ENCODE data around the gene RAB44.

The RAB44 gene

DNA sequence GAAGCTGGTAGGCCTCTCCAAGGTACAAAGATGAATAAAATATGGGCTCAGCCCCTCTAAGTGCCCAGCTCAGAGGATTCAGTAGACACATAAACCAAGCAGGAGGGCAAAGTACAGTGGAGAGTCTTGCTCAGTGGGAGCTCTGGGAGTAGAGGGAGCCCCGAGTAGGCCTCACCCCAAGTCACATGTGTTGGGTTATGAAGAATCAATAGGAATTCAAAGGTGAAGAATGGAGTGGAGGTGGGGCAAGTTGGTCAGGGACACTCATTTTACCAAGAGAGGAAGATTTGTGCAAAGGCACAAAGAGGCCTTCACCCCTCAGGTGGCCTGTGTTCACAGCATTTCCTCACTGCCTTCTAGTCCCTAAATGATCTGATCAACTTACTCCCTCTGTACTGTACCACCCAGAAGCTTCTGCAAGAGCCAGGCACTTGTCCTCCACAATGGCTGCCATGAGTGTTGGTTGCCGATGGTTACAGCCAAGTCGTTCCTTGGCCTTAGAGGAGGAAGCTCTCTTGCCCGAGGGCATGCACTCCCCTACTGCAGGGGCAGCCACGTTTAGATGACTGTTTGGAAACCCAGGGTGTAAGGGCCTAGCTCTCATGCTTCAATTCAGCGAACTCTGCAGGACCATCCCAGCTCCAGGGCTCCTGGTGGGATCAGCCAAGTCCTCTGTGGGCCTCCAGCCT, 25.8 kb upstream of the RAB44 start:
- Mint-ChIP-seq H3K36me3 (ENCODE audit: low read depth) (no peaks in the 10 kb centered on the region), H3K4me1 (peaks cover 61% of the 10 kb centered on the region), H3K27me3 (ENCODE audit: low read depth, poor library complexity) (peaks cover 3% of the 10 kb centered on the region), H3K27ac (no peak overlapping the region), H3K9me3 (no peaks in the 10 kb centered on the region), H3K4me3 (no peak overlapping the region)
- TF ChIP-seq, protein P1, sequence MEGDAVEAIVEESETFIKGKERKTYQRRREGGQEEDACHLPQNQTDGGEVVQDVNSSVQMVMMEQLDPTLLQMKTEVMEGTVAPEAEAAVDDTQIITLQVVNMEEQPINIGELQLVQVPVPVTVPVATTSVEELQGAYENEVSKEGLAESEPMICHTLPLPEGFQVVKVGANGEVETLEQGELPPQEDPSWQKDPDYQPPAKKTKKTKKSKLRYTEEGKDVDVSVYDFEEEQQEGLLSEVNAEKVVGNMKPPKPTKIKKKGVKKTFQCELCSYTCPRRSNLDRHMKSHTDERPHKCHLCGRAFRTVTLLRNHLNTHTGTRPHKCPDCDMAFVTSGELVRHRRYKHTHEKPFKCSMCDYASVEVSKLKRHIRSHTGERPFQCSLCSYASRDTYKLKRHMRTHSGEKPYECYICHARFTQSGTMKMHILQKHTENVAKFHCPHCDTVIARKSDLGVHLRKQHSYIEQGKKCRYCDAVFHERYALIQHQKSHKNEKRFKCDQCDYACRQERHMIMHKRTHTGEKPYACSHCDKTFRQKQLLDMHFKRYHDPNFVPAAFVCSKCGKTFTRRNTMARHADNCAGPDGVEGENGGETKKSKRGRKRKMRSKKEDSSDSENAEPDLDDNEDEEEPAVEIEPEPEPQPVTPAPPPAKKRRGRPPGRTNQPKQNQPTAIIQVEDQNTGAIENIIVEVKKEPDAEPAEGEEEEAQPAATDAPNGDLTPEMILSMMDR (IDR thresholded peaks at IDR 0.05): no peak
- DNase-seq: no peak

DNA sequence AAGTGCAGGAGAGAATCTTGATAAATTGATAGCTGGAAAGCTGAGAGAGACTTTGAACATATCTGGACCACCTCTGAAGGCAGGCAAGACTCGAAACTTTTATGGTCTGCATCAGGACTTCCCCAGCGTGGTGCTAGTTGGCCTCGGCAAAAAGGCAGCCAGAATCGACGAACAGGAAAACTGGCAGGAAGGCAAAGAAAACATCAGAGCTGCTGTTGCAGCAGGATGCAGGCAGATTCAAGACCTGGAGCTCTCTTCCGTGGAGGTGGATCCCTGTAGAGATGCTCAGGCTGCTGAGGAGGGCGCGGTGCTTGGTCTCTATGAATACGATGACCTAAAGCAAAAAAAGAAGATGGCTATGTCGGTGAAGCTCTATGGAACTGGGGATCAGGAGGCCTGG, 23.7 kb upstream of the RAB44 start:
- H3K4me1 Mint-ChIP-seq: peaks cover 60% of the 10 kb centered on the region
- H3K27me3 Mint-ChIP-seq (ENCODE audit: low read depth, poor library complexity): peaks cover 6% of the 10 kb centered on the region
- TF ChIP-seq, protein P1 (IDR thresholded peaks at IDR 0.05): no peak
- no peaks in the 10 kb centered on the region for H3K9me3 Mint-ChIP-seq
- H3K27ac Mint-ChIP-seq: peak overlapping the region; percentile 74
- no peak for DNase-seq
- H3K4me3 Mint-ChIP-seq: no peak overlapping the region
- no peaks in the 10 kb centered on the region for H3K36me3 Mint-ChIP-seq (ENCODE audit: low read depth)

DNA sequence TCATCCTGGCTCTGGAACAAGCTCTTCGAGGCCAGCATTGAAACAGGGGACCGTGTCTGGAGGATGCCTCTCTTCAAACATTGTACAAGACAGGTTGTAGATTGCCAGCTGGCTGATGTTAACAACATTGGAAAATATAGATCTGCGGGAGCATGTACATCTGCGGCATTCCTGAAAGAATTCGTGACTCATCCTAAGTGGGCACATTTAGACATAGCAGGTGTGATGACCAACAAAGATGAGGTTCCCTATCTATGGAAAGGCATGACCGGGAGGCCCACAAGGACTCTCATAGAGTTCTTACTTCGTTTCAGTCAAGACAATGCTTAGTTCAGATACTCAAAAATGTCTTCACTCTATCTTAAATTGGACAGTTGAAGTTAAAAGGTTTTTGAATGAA, 22.7 kb upstream of the RAB44 start:
- Mint-ChIP-seq H3K4me3 (no peak overlapping the region), H3K27ac (no peak overlapping the region)

DNA sequence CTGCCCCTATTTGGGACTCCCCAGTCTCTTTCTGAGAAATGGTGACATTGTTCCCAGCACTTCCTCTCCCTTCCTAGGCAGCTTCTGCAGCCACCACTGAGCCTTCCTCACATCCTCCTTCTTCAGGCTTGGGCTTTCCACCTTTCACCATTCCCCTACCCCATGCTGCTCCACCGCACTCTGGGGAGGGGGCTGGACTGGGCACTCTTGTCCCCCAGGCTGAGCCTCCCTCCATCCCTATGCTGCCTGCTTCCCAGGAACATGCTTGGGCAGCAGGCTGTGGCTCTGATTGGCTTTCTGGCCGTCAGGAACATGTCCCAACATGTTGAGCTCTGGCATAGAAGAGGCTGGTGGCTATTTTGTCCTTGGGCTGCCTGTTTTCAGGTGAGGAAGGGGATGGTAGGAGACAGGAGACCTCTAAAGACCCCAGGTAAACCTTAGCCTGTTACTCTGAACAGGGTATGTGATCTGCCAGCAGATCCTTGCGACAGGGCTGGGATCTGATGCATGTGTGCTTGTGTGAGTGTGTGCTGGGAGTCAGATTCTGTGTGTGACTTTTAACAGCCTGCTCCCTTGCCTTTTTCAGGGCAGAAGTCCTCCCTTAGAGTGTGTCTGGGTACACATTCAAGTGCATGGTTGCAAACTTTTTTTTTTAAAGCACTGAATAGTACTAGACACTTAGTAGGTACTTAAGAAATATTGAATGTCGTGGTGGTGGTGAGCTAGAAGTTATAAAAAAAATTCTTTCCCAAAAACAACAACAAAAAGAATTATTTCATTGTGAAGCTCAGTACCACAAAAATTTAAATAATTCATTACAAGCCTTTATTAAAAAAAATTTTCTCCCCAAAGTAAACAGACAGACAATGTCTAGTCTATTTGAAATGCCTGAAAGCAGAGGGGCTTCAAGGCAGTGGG, 21.2 kb upstream of the RAB44 start:
- peaks cover 57% of the 10 kb centered on the region for H3K4me1 Mint-ChIP-seq
- H3K36me3 Mint-ChIP-seq (ENCODE audit: low read depth): no peaks in the 10 kb centered on the region
- peak overlapping the region; percentile 77 for H3K4me3 Mint-ChIP-seq
- DNase-seq: no peak
- TF ChIP-seq, protein P1 (IDR thresholded peaks at IDR 0.05): no peak
- peak overlapping the region; percentile 95 for H3K27ac Mint-ChIP-seq
- peaks cover 8% of the 10 kb centered on the region for H3K27me3 Mint-ChIP-seq (ENCODE audit: low read depth, poor library complexity)
- no peaks in the 10 kb centered on the region for H3K9me3 Mint-ChIP-seq

More for the DNA sequence above, 22.7 kb upstream of the RAB44 start:
- DNase-seq: no peak
- H3K27me3 Mint-ChIP-seq (ENCODE audit: low read depth, poor library complexity): peaks cover 4% of the 10 kb centered on the region
- H3K9me3 Mint-ChIP-seq: no peaks in the 10 kb centered on the region
- H3K36me3 Mint-ChIP-seq (ENCODE audit: low read depth): no peaks in the 10 kb centered on the region
- TF ChIP-seq, protein P1 (IDR thresholded peaks at IDR 0.05): no peak
- H3K4me1 Mint-ChIP-seq: peaks cover 50% of the 10 kb centered on the region

DNA sequence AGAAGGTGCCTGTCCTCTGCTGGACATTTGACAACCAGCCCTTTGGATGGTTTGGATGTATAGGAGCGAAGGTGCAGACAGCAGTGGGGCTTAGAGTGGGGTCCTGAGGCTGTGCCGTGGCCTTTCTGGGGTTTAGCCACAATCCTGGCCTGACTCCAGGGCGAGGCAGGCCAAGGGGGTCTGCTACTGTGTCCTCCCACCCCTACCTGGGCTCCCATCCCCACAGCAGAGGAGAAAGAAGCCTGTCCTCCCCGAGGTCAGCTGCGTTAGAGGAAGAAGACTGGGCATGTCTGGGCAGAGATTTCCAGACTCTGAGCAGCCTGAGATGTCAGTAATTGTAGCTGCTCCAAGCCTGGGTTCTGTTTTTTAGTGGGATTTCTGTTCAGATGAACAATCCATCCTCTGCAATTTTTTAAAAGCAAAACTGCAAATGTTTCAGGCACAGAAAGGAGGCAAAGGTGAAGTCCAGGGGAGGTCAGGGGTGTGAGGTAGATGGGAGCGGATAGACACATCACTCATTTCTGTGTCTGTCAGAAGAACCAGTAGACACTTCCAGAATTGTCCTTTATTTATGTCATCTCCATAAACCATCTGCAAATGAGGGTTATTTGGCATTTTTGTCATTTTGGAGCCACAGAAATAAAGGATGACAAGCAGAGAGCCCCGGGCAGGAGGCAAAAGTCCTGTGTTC, 20.4 kb upstream of the RAB44 start:
- TF ChIP-seq, protein P1 (IDR thresholded peaks at IDR 0.05): no peak
- Mint-ChIP-seq H3K27ac (peak overlapping the region; percentile 92), H3K27me3 (ENCODE audit: low read depth, poor library complexity) (peaks cover 8% of the 10 kb centered on the region), H3K4me1 (peaks cover 60% of the 10 kb centered on the region), H3K9me3 (no peaks in the 10 kb centered on the region), H3K36me3 (ENCODE audit: low read depth) (no peaks in the 10 kb centered on the region), H3K4me3 (peak overlapping the region; percentile 82)
- DNase-seq: no peak
